Fibroblast of lung (primary cell): ENCODE results near the gene MYADML2. TPM values are rescaled to one million over a fixed set of nuclear protein-coding genes. Genes with fewer than 3 reads are reported as not detected.

Source experiments
- DNase-seq, 2 donors: peaks; one replicate each; pipeline versions ENCODE4 v3.0.0 to v3.0.0-alpha.2; 2010; ENCODE audit warnings: low read depth in 2 of 2
- H2AFZ ChIP-seq: 2 replicates; pipeline ENCODE4 v1.5.1; 2012; ENCODE audit warnings: low read length, control low read depth, inconsistent platforms
- H3K27ac ChIP-seq: 2 replicates; pipeline ENCODE4 v1.5.1; 2011; ENCODE audit warnings: low read length, control low read depth; ENCODE audit not compliant: insufficient read depth
- H3K27me3 ChIP-seq: 2 replicates; pipeline ENCODE4 v1.5.1; 2011; ENCODE audit warnings: mild to moderate bottlenecking, low read length; ENCODE audit not compliant: control insufficient read depth, insufficient read depth
- H3K36me3 ChIP-seq: 2 replicates; pipeline ENCODE4 v1.5.1; 2011; ENCODE audit warnings: low read length; ENCODE audit not compliant: control insufficient read depth, insufficient read depth
- H3K4me1 ChIP-seq: 2 replicates; pipeline ENCODE4 v1.5.1; 2011; ENCODE audit warnings: low read length; ENCODE audit not compliant: control insufficient read depth, insufficient read depth; ENCODE audit errors: extremely low read depth
- H3K4me2 ChIP-seq: 2 replicates; pipeline ENCODE4 v1.5.1; 2011; ENCODE audit warnings: low read length, control low read depth; ENCODE audit not compliant: insufficient read depth; ENCODE audit errors: extremely low read depth
- H3K4me3 ChIP-seq, 4 experiments: fragments of 200-600 bp in 1 of 4; sonication (generic) in 1 of 4; replicated peaks in 1 of 4; 2 replicates each; pipeline ENCODE4 v1.5.1; 2011 to 2016; ENCODE audit warnings: low read length in 4 of 4, low read depth in 3 of 4, mild to moderate bottlenecking in 3 of 4, control low read depth in 2 of 4, inconsistent platforms in 1 of 4, mixed read lengths in 1 of 4; ENCODE audit not compliant: insufficient read depth in 1 of 4; ENCODE audit errors: control extremely low read depth in 1 of 4
- H3K79me2 ChIP-seq: 2 replicates; pipeline ENCODE4 v1.5.1; 2012; ENCODE audit warnings: mild to moderate bottlenecking, low read length, inconsistent platforms; ENCODE audit not compliant: control insufficient read depth, insufficient read depth
- H3K9ac ChIP-seq: 2 replicates; pipeline ENCODE4 v1.5.1; 2011; ENCODE audit warnings: mild to moderate bottlenecking, low read length, control low read depth; ENCODE audit not compliant: insufficient read depth
- H3K9me3 ChIP-seq: 2 replicates; pipeline ENCODE4 v1.5.1; 2012; ENCODE audit warnings: low read depth, low read length; ENCODE audit not compliant: control insufficient read depth, insufficient read depth
- H4K20me1 ChIP-seq: 2 replicates; pipeline ENCODE4 v1.5.1; 2011; ENCODE audit warnings: low read length; ENCODE audit not compliant: control insufficient read depth, insufficient read depth; ENCODE audit errors: extremely low read depth
- CTCF ChIP-seq, 2 donors: IDR thresholded peaks in 1 of 2; conservative IDR thresholded peaks in 1 of 2; 1 replicate in 1 of 2; 2 replicates in 1 of 2; pipeline ENCODE4 v1.5.1; 2011 to 2012; ENCODE audit warnings: low read length in 2 of 2, control low read depth in 1 of 2, inconsistent platforms in 1 of 2, low read depth in 1 of 2, mild to moderate bottlenecking in 1 of 2
- EZH2 ChIP-seq: IDR thresholded peaks from 2 replicates; pipeline ENCODE4 v1.5.1; 2012; ENCODE audit warnings: low read length, control low read depth, mild to moderate bottlenecking; ENCODE audit errors: missing control alignments
- polyA plus RNA-seq, 2 donors: library from polyadenylated mRNA; depleted of rRNA in 1 of 2; stranded (reverse) in 1 of 2; unstranded in 1 of 2; fragments of >200 nt; gene quantifications; 2 replicates each; pipeline ENCODE4 v1.2.1, GENCODE V29; 2011 to 2012; ENCODE audit warnings: missing spikeins in 1 of 2
- total RNA-seq: library from RNA; depleted of rRNA; stranded (reverse); fragments of >200 nt; gene quantifications from 2 replicates; pipeline ENCODE4 v1.2.1, GENCODE V29; 2014

MYADML2 gene
- total and polyA plus RNA-seq, 2 donors (not counting 1 experiment from before 2014, with no cell fraction given): not detected

DNA sequence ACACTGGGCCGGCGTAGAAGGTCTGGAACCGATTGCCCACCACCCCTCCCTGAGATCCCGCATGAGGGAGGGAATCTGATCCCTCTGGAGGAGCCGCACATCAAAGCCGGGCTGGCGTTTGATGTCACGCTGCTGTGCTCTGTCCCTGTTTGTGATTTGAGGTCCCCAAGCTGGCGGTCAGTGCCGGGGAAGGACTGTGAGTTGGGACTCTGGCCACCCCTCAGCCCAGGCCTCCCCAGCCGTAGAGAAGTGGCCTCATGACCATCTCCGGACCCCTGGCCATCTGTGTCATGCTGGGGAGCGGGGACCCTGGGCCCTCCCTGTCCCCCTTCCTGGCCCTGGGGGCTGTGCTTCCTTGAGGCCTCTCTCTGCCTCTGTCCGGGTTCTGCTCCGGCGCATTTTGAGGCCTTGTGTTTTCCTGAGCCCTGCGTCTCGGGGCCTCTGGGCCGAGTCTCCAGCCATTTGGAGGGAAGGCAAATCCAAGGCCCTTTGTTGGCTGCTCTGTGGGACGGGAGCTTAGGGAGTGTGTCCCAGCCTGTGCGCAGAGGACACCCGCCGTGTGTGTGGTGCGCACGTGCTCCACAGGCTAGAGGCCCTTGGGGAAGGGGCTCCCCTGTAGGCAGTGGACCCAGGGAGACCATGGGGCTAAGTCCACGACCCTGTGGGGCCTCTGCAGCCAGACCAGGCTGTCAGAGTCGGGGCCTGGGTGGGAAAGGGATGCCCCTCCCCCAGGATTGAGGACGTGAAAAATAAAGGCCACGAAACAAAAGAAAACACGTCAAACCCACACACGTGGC, 45.5 kb upstream of the MYADML2 start:
- no peak overlapping the region for H3K9ac ChIP-seq
- no peak overlapping the region for H3K27ac ChIP-seq
- H3K4me3 ChIP-seq: peak overlapping the region in 3 of 4 experiments; percentile 10 to 17 (median 15)
- no peaks in the 10 kb centered on the region for H3K79me2 ChIP-seq
- no peaks in the 10 kb centered on the region for H3K27me3 ChIP-seq
- peak overlapping the region; percentile 59 for H3K4me2 ChIP-seq
- TF ChIP-seq CTCF (conservative IDR thresholded peaks at IDR 0.05 in 1 of 2, IDR thresholded peaks at IDR 0.05 in 1 of 2; ENCODE audit: low read depth in 1 of 2, low read length in 2 of 2): no peak
- TF ChIP-seq EZH2: no peak
- no peak for DNase-seq
- H3K36me3 ChIP-seq: peaks cover 4% of the 10 kb centered on the region
- no peak overlapping the region for H2AFZ ChIP-seq
- no peaks in the 10 kb centered on the region for H3K9me3 ChIP-seq
- peaks cover 18% of the 10 kb centered on the region for H3K4me1 ChIP-seq
- no peaks in the 10 kb centered on the region for H4K20me1 ChIP-seq

- no peak overlapping the region for H3K27ac ChIP-seq
- peak; percentile 56 to 76 for DNase-seq
- no peaks in the 10 kb centered on the region for H3K79me2 ChIP-seq
- H3K9me3 ChIP-seq: no peaks in the 10 kb centered on the region
- no peak overlapping the region for H2AFZ ChIP-seq
- H3K36me3 ChIP-seq: peaks cover 5% of the 10 kb centered on the region
- H3K4me2 ChIP-seq: peak overlapping the region; percentile 59
- H3K4me1 ChIP-seq: peaks cover 18% of the 10 kb centered on the region
- H3K9ac ChIP-seq: peak overlapping the region; percentile 23
- H4K20me1 ChIP-seq: no peaks in the 10 kb centered on the region
- H3K27me3 ChIP-seq: no peaks in the 10 kb centered on the region
- TF ChIP-seq EZH2 (no peak), CTCF (conservative IDR thresholded peaks at IDR 0.05 in 1 of 2, IDR thresholded peaks at IDR 0.05 in 1 of 2; ENCODE audit: low read depth in 1 of 2, low read length in 2 of 2) (no peak)
- H3K4me3 ChIP-seq: peak overlapping the region in 3 of 4 experiments; percentile 10 to 17 (median 15)
These were observed 44.8 kb upstream of the MYADML2 start for GRCh38 chr17:81991684-81992305.

DNA sequence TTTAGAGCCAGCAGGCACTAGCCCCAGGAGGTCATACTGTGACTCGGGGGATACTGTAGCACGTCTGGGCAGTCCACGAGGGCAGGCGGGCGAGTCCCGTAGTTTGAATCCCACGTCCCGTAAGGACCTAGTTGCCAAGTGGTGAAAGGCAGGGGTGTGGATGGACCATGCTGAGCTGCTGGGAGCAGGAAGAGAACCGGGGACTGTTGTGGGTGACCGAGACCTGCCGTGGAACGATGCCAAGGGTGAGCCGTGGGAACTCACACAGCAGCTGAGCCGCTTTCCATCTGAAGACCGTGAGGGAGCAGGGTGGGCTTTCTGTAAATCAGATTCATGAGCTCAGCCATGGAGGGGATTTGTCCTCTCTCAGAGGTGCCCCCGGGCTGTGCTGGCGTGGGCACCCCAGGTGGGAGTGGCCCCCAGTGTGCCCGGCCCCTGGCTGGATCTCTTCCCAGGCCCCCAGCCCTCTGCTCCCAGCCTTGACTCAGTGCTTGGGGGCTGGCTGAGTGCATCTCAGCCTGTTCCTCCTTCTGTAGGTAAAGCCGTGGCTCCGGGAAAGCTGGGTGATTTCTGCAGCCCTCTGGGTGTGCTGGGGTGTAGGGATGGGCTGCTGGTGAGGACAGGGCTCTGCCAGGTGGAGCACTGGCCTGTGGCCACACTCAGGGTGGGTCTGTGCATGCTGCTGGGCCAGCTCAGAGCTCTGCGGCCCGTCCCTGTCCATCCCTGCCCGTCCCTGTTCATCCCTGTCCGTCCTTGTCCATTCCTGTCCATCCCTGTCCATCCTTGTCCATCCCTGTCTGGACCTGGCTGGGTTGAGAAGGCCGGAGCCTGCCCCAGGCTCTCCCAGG, 44.0 kb upstream of the MYADML2 start:
- Histone ChIP-seq H3K4me3 (no peak overlapping the region), H3K27me3 (no peaks in the 10 kb centered on the region), H4K20me1 (no peaks in the 10 kb centered on the region), H3K9ac (no peak overlapping the region), H3K4me2 (no peak overlapping the region), H3K4me1 (peaks cover 18% of the 10 kb centered on the region), H3K79me2 (no peaks in the 10 kb centered on the region), H2AFZ (no peak overlapping the region), H3K27ac (no peak overlapping the region), H3K9me3 (no peaks in the 10 kb centered on the region), H3K36me3 (peaks cover 5% of the 10 kb centered on the region)
- TF ChIP-seq CTCF (conservative IDR thresholded peaks at IDR 0.05 in 1 of 2, IDR thresholded peaks at IDR 0.05 in 1 of 2; ENCODE audit: low read depth in 1 of 2, low read length in 2 of 2): no peak
- no peak for TF ChIP-seq EZH2
- no peak for DNase-seq
